Fibroblast of lung (primary cell): Measurements from ENCODE around the gene ABCA13.

Source experiments
- CTCF ChIP-seq, 2 donors: IDR thresholded peaks in 1 of 2; conservative IDR thresholded peaks in 1 of 2; 1 replicate in 1 of 2; 2 replicates in 1 of 2; pipeline ENCODE4 v1.5.1; 2011 to 2012; ENCODE audit warnings: low read length in 2 of 2, control low read depth in 1 of 2, inconsistent platforms in 1 of 2, low read depth in 1 of 2, mild to moderate bottlenecking in 1 of 2
- EZH2 ChIP-seq: IDR thresholded peaks from 2 replicates; pipeline ENCODE4 v1.5.1; 2012; ENCODE audit warnings: low read length, control low read depth, mild to moderate bottlenecking; ENCODE audit errors: missing control alignments

- TF ChIP-seq CTCF (conservative IDR thresholded peaks at IDR 0.05 in 1 of 2, IDR thresholded peaks at IDR 0.05 in 1 of 2; ENCODE audit: low read depth in 1 of 2, low read length in 2 of 2), result peak; percentile 74 to 75
- TF ChIP-seq EZH2, result no peak
These were observed 16.4 kb upstream of the ABCA13 start for GRCh38 chr7:48154792-48155413.
